GM12892 (cell line): ENCODE data around the gene TEKT3.

Experiments
- DNase-seq: peaks from one replicate; pipeline ENCODE4 v3.0.0; 2011; ENCODE audit not compliant: insufficient read length
- FAIRE-seq: peaks from 2 replicates; lab custom pipeline; 2011; peaks lifted over from hg19 to GRCh38; lab: Jason Lieb, UNC
- POLR2A ChIP-seq: IDR thresholded peaks from 2 replicates; pipeline ENCODE4 v1.6.1; 2011; ENCODE audit warnings: low read depth, low read length, control low read depth
- POLR2AphosphoS5 ChIP-seq: IDR thresholded peaks from 2 replicates; pipeline ENCODE4 v1.6.1; 2011; ENCODE audit warnings: low read depth, low read length, control low read depth
- TAF1 ChIP-seq: IDR thresholded peaks from 2 replicates; pipeline ENCODE4 v1.6.1; 2011; ENCODE audit warnings: low read depth, mild to moderate bottlenecking, control low read depth, low read length, borderline replicate concordance

The TEKT3 gene

DNA sequence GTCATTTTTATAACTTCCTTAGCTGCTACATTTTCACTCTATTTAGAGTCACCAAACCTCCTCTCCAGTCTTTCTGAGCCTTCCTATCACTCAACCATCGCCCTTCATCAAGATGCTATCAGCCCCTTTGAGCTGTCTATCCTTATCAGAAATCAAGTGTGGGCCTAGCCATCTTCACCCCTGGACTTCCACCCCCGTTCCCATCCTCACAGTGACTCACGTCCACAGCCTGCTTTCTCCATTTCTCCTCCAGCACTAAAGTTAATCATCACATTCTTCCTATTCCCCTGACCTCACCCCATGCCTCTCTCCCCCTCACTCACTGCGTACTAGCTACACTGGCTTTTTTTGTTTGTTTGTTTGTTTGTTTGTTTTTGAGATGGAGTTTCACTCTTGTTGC, 2.4 kb upstream of the TEKT3 start:
- FAIRE-seq, result no peak
- DNase-seq, result no peak
- TF ChIP-seq POLR2AphosphoS5 (no peak), TAF1 (no peak), POLR2A (no peak)

DNA sequence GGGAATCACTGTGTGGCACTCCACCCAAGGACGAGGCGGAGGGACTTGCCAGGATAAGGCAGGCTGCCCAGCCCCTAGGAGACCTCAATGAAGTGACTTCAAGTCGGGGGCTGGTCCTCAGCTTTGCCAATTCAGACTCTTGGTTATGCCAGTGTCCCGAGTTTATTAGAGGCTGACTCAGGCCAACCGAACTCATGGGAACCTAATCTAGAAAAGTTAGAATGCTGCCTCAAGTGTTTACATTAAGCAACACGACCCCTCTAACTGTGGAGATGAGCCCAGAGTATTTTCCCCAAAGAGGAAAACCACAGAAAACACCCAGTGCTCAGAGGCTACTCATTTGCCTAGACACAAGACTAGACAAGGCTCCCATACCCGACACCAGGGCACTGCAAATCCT, 1.1 kb upstream of the TEKT3 start:
- TF ChIP-seq TAF1 (no peak), POLR2AphosphoS5 (no peak), POLR2A (no peak)
- DNase-seq (no peak), FAIRE-seq (no peak)

DNA sequence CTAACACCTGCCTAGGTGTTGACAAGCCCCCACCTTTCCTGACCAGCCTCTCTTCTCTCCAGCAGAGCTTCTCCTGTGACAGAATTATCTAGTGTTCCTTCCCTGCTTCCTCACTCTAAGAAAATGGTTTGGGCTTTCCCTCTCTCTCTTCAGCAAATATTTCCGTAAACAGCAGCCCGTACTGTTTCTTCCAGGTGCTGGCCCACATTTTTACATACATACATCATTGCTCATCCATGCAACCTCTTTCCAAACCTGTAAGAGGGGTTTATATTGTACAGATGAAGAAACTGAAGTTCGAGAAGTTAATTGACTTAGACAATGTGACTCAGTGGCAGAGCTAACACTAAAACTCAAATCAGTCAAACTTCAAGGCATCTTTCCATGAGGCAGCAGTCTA, 569 bp upstream of the TEKT3 start:
- DNase-seq (no peak), FAIRE-seq (no peak)
- no peak for TF ChIP-seq TAF1
- no peak for TF ChIP-seq POLR2A
- no peak for TF ChIP-seq POLR2AphosphoS5

DNA sequence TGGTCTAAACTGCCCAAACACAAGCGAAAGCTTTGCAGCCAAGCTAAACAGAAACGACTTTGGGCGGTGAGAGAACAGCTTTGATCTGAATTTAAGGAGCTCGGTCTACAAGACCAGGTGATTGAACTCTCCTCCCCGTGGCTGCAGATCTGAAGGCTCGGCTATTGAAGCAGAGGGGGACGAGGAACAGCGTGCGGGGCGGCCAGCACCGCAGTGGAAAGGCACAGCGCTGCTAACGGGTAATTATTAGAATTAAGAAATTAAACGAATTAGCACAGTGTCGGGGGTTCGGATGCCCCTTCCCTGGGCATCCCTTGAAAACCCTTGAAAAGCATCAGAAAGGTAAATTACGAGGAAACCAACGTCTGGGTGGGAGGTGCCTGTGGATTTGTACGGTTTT, 431 bp downstream of the TEKT3 start:
- DNase-seq, result no peak
- no peak for FAIRE-seq
- TF ChIP-seq POLR2AphosphoS5 (no peak), TAF1 (no peak), POLR2A (no peak)

- no peak for TF ChIP-seq POLR2A
- no peak for TF ChIP-seq POLR2AphosphoS5
- no peak for TF ChIP-seq TAF1
- FAIRE-seq, result no peak
- DNase-seq, result no peak
These were observed 6.0 kb downstream of the TEKT3 start for GRCh38 chr17:15335446-15335845.

GRCh38 chr17:15334266-15334665, 7.1 kb downstream of the TEKT3 start:
- no peak for FAIRE-seq
- TF ChIP-seq TAF1, result no peak
- no peak for TF ChIP-seq POLR2A
- TF ChIP-seq POLR2AphosphoS5, result no peak
- DNase-seq, result no peak

DNA sequence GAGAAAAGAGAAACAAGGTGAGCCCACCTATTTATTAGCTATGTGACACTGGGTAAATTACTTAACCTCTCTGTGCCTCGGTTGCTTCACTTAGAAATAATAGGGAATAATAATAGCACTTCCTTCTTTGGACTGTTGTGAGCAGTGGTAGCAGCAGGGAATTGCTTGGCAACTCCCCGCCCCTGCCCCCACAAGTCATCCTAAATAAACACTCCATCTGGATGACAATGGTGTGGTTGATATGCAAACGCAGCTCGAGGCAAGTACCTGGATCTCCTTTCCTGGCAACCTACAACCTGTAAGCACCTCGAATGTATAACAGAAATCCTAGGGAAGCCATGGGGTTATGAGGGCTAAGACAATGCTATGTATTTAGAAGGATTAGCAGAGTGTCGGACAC, 9.1 kb downstream of the TEKT3 start:
- no peak for DNase-seq

GRCh38 chr17:15323131-15323530, 18.3 kb downstream of the TEKT3 start:
- FAIRE-seq, result no peak
- TF ChIP-seq POLR2AphosphoS5 (no peak), POLR2A (no peak), TAF1 (no peak)
- no peak for DNase-seq

More for the DNA sequence above, 9.1 kb downstream of the TEKT3 start:
- TF ChIP-seq POLR2AphosphoS5, result no peak
- FAIRE-seq, result no peak

GRCh38 chr17:15321556-15322251, 19.7 kb downstream of the TEKT3 start:
- no peak for FAIRE-seq
- DNase-seq, result no peak
- no peak for TF ChIP-seq POLR2A
- TF ChIP-seq POLR2AphosphoS5, result no peak
- no peak for TF ChIP-seq TAF1

DNA sequence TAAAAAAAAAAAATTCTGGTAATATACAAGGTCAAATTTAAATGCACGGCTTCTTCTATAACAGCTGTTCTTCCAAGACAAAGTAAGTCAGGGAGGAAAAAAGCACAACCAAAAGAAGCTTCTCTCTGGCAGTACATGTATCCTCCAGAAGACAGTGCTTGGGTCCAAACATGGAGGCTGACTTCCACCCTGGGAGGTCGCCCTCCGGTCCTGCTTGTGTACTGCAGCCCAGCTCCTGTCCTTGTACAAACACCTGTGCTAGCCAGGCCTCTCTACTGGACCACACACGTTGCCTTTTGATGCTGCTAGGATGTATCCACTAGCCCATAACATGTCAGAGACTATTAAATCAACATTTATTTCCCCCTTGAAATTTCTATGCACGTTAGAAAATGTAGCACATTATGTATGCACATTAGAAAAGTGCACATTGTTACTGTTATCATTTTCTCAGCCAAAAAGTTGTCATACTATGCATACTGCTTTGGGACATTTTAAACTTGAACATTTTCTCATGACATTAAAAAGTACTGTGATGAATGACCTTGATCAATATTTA, 21.9 kb downstream of the TEKT3 start:
- FAIRE-seq, result no peak
- DNase-seq, result no peak
- TF ChIP-seq POLR2A (no peak), TAF1 (no peak), POLR2AphosphoS5 (no peak)

GRCh38 chr17:15311996-15312395, 29.4 kb downstream of the TEKT3 start:
- FAIRE-seq, result no peak
- TF ChIP-seq TAF1 (no peak), POLR2A (no peak), POLR2AphosphoS5 (no peak)
- DNase-seq, result no peak

- no peak for FAIRE-seq
- no peak for DNase-seq
- no peak for TF ChIP-seq TAF1
- no peak for TF ChIP-seq POLR2A
- TF ChIP-seq POLR2AphosphoS5, result no peak
These were observed 31.6 kb downstream of the TEKT3 start for GRCh38 chr17:15309793-15310192.

DNA sequence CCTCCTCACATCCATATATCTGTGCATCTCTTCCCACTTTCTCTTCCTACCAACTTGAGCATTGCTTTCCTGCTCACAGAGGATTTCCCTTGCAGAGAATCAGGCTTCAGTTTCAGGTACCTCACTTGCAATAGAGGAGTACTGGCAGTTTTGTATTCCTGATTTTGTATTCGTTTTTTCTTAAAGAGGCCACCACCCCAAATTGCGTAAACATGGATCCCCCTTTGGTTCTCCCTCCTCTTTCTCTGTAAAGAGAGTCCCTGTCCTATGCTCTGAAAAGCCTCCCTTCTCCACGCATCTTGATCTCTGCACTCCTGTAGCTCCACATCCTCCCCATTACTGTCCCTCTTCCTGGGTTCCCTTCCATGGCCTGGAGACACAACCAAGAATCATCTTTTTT, 32.2 kb downstream of the TEKT3 start:
- FAIRE-seq (no peak), DNase-seq (no peak)

GRCh38 chr17:15308758-15309157, 32.6 kb downstream of the TEKT3 start:
- FAIRE-seq, result no peak
- no peak for DNase-seq
- no peak for TF ChIP-seq POLR2AphosphoS5
- TF ChIP-seq POLR2A, result no peak
- no peak for TF ChIP-seq TAF1

More for the DNA sequence above, 32.2 kb downstream of the TEKT3 start:
- TF ChIP-seq POLR2A (no peak), POLR2AphosphoS5 (no peak), TAF1 (no peak)
